GM19328 (cell line): ENCODE measurements around the gene KCNN2.

Experiments
- ATAC-seq: cut with Tn5 transposase; IDR thresholded peaks from one replicate; pipeline ENCODE4 v1.9.1; 2021; ENCODE audit warnings: mild to moderate bottlenecking, moderate library complexity; ENCODE audit not compliant: unreplicated experiment

KCNN2 gene

GRCh38 chr5:114362197-114362976 is 517 bp downstream of the KCNN2 start:
- ATAC-seq, result peak; percentile 17

- no peak for ATAC-seq
Observed at GRCh38 chr5:114362977-114363761, 1.3 kb downstream of the KCNN2 start.

- no peak for ATAC-seq
Observed at GRCh38 chr5:114363837-114364236, 2.0 kb downstream of the KCNN2 start.

GRCh38 chr5:114367029-114367428 is 5.2 kb downstream of the KCNN2 start:
- no peak for ATAC-seq

GRCh38 chr5:114369680-114370417 is 8.0 kb downstream of the KCNN2 start:
- ATAC-seq, result no peak

GRCh38 chr5:114377050-114377844 is 15.4 kb downstream of the KCNN2 start:
- no peak for ATAC-seq

GRCh38 chr5:114377946-114378345 is 16.1 kb downstream of the KCNN2 start:
- no peak for ATAC-seq

GRCh38 chr5:114380721-114381120 is 18.9 kb downstream of the KCNN2 start:
- ATAC-seq, result no peak

GRCh38 chr5:114387433-114387832 is 25.6 kb downstream of the KCNN2 start:
- no peak for ATAC-seq

GRCh38 chr5:114390431-114390830 is 28.6 kb downstream of the KCNN2 start:
- no peak for ATAC-seq

- no peak for ATAC-seq
Observed at GRCh38 chr5:114391321-114391720, 29.5 kb downstream of the KCNN2 start.

- ATAC-seq, result no peak
Observed at GRCh38 chr5:114393159-114393558, 31.3 kb downstream of the KCNN2 start.

- no peak for ATAC-seq
Observed at GRCh38 chr5:114402206-114402605, 40.3 kb downstream of the KCNN2 start.

- no peak for ATAC-seq
Observed at GRCh38 chr5:114407783-114408182, 45.9 kb downstream of the KCNN2 start.

GRCh38 chr5:114408847-114409246 is 47.0 kb downstream of the KCNN2 start:
- ATAC-seq, result no peak

- no peak for ATAC-seq
Observed at GRCh38 chr5:114411380-114411931, 49.6 kb downstream of the KCNN2 start.

- no peak for ATAC-seq
Observed at GRCh38 chr5:114412510-114413171, 50.8 kb downstream of the KCNN2 start.

GRCh38 chr5:114415760-114416159 is 53.9 kb downstream of the KCNN2 start:
- no peak for ATAC-seq

GRCh38 chr5:114416254-114416653 is 54.4 kb downstream of the KCNN2 start:
- ATAC-seq, result no peak

- ATAC-seq, result no peak
Observed at GRCh38 chr5:114417519-114417918, 55.6 kb downstream of the KCNN2 start.
